UCSD-AML1 (cell line): ENCODE measurements around the gene SF3A2.
"Not testable (repeated sequence)": the region's sequence is repeated elsewhere in the genome, so short reads cannot be mapped to it uniquely, and the experiment has no call there.

ENCODE experiments used
- DNase-seq: peaks from one replicate; lab custom pipeline; 2025; ENCODE audit not compliant: unreplicated experiment; lab: John Stamatoyannopoulos, UW

The SF3A2 gene, protein sequence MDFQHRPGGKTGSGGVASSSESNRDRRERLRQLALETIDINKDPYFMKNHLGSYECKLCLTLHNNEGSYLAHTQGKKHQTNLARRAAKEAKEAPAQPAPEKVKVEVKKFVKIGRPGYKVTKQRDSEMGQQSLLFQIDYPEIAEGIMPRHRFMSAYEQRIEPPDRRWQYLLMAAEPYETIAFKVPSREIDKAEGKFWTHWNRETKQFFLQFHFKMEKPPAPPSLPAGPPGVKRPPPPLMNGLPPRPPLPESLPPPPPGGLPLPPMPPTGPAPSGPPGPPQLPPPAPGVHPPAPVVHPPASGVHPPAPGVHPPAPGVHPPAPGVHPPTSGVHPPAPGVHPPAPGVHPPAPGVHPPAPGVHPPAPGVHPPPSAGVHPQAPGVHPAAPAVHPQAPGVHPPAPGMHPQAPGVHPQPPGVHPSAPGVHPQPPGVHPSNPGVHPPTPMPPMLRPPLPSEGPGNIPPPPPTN

DNA sequence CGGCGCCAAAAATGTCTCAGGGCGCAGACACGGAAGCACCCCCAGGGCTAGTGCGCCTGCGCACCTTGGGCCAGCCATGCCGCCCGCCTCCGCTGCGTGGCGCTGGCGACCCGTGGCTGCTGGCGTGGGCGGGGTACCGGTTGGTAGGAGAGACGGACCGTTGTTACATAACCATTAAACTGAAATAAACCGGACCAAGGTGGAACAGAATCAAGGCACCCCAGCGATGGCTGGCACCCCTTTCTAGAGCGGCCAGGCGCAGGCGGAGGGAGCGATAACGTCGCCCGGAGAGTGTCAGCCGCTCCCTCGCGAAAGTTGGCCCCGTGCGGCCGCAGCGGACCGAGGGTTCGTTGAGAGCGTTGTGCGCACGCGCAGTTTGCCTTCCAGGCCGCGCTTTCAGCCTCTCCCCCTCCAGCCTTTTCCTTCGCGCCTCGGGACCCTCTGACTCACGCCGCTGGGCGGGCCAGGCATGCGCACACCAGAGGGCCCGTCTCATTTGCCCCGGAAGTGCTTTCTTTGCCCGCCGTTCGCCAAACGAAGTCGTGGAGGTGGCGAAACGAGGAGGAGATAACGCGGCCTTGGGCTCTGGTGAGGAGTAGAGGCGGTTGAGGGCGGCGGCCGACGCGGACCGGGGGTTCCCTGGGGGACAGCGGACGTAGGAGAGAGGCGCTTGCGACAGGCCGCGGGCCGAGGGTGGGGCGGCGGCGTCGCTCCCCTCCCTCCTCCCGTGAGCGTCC, at the start of gene SF3A2, which contains the start of gene PLEKHJ1:
SF3A2 (plus strand) TSS at position 511 of the 737 bp plus-strand sequence. CDS start 6,595 bp downstream, outside the sequence.
PLEKHJ1 (minus strand) TSS at position 16 of the 737 bp plus-strand sequence. CDS start 81 bp downstream, outside the sequence.
- DNase-seq: peak; percentile 98

DNA sequence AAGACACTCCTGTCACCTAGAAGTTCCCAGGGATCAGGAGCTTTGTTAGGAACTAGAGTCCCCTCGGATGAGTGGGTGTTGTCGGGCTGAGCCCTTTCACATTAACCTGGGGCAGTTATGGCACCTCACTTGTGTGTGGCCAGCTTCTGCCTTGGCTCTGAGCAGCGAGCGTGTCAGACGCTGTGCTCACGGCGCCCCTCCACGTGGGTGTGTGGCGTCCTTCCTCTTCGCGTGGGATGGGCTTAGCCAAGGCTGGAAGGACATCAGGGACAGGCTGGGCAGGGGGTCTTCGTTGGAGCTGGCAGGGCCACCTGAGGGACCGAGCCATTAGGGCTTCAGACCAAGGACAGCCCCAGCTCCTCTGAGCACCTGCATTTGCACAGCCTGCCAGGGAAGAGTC, 49.5 kb upstream of the SF3A2 start:
- no peak for DNase-seq

- no peak for DNase-seq
Measured at GRCh38 chr19:2188708-2189385, 47.8 kb upstream of the SF3A2 start.

- no peak for DNase-seq
Measured at GRCh38 chr19:2189880-2190279, 46.7 kb upstream of the SF3A2 start.

GRCh38 chr19:2190848-2191455, 45.7 kb upstream of the SF3A2 start:
- DNase-seq: no peak

DNA sequence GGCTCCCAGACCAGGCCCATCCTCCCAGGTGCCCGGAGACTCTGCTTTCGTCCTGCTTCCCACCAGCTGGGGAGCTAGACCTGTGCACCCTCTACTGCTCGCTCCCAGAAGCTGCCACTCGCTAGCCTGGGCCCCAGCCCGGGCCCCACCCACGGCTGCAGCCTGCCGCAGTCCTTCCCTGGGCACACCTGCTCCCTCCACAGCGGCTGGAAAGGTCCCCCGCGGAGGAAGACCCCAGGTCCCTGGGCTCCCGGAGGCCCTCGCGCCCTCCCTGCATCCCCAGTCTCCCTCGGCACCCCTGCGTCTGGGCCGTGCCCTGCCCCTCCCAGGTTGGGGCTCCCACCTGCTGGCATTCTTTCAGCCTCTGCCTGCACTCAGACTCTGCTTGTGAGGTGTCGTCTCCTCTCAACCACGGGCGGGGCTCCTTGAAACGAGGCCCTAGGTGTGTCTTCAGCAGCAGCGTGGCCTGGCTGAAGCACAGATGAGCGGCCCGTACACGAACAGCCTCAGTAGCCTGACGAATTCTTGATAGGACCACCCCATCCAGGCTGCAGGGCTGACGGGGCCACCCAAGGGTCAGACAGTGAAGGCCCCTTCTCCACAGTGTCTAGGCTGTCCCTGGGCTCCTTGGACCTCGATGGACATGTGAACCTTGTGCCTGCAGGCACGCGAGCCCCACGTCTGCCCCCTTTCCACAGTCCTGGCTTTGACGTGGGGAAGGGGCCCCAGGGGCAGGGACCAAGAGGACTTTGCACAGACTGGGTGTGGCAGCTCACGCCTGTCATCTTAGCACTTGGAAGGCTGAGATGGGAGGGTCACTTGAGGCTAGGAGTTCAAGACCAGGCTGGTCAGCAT, 44.9 kb upstream of the SF3A2 start:
- DNase-seq: no peak

DNA sequence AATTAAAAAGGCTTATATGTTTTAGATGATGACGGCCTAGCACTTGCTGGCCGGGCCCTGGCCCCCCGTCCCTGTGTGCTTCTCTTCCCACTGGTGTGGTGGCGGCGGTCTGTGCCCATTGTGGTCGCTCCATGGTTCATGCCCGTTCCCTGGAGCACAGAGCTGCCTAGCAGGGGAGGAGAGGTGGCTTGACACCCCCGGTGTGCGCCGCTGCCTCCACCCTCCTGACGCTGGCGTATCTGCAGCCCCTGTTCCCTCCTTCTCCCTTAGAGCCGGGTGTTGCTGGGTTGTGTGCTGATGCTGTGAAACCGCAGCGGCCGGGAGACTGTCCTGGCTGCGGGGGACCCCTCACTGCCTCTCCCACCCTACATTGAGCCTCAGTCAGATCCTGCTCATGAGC, 43.8 kb upstream of the SF3A2 start:
- DNase-seq: no peak

DNA sequence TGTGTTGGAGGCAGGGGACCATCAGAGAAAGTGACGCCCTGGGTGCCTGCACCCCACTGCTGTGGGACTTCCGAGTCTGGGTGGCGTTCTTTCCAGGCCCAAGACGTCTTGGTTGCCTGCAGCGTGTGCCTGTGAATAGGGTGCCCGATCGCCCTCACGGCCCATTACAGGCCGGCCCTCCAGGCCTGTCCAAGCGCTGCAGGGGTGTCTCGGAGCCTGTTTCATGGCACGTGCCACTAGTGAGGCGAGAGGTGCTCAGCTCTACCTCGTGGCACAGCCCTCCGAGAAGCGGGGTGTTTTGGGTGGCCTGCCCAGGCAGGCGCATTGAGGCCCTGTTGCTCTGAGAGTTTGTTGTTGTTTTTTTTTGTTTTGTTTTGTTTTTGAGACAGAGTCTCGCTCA, 42.8 kb upstream of the SF3A2 start:
- no peak for DNase-seq

GRCh38 chr19:2194513-2195078, 42.0 kb upstream of the SF3A2 start:
- no peak for DNase-seq

- DNase-seq: no peak
Measured at GRCh38 chr19:2195361-2195760, 41.3 kb upstream of the SF3A2 start.

DNA sequence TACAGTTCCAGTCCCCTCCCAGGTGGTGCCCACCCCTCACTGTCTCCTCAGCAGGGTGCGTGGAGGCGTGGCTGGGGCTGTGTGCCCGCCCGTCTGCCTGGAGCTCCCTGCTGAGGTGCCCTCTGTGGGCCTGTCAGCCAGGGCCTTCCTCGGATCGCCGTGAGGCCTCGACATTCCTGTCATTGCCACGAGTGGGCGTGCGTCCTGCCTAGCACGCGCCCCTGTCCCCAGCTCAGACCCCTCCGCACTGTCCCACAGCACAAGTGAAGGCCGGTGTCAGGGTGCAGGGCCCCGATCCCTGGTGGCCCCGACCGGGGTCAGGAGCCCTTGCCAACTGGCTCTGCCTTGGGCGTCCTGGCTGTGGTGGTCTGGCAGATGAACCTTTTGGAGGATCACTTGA, 40.7 kb upstream of the SF3A2 start:
- DNase-seq: no peak

DNA sequence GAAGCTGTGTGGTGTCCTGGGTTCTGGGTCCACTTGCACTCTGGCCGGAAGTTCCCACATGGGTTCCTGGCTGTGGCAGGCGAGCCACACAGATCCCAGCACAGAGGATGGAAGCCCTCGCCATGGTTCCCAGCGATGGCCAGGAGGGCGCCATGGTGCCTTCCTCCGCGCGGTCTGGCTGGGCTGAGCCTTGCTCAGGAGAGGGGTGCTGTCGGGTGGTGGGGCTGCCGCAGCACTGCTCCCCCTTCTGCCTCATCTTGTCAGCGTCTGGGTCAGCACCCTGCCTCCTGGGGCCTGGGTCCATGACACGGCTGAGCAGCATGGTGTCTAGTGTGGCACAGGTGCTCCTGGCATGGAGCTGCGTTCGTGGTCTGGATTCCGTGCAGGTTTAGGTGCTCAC, 39.4 kb upstream of the SF3A2 start:
- DNase-seq: no peak

GRCh38 chr19:2198317-2198716, 38.3 kb upstream of the SF3A2 start:
- DNase-seq: no peak

DNA sequence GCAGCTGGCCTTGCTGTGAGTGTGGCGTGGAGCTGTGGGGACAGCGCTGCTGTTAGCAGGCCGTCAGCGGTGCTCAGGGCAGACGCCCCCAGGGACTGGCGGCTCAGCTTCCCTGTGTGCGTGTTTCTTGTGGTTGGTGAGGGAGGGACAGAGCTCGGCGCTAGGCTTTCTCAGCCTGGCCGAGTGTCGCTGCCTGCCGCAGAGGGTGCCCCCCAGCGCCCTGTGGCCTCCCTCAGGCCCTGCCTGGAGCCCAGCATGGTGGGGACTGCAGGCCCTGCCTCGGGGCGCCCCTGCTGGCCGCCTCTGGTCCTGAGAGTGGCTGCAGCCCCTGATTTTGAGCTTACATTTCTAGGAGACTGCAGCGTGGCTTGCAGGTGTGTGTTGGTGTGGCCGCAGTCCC, 37.4 kb upstream of the SF3A2 start:
- DNase-seq: no peak

- no peak for DNase-seq
Measured at GRCh38 chr19:2199861-2200623, 36.6 kb upstream of the SF3A2 start.

DNA sequence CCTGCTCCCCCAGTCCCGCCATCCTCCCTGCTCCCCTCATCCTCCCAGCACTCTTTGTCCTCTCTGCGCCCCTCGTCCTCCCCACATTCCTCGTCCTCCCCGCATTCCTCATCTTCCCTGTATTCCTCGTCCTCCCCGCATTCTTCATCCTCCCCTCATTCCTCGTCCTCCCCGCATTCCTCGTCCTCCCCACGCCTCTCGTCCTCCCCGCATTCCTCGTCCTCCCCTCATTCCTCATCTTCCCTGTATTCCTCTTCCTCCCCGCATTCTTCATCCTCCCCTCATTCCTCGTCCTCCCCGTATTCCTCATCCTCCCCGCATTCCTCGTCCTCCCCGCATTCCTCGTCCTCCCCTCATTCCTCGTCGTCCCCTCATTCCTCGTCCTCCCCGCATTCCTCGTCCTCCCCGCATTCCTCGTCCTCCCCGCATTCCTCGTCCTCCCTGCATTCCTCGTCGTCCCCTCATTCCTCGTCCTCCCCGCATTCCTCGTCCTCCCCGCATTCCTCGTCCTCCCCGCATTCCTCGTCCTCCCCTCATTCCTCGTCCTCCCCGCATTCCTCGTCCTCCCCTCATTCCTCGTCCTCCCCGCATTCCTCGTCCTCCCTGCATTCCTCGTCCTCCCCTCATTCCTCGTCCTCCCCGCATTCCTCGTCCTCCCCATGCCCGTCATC, 35.9 kb upstream of the SF3A2 start:
- DNase-seq: not testable (repeated sequence)

GRCh38 chr19:2201473-2202148, 35.0 kb upstream of the SF3A2 start:
- DNase-seq: no peak

GRCh38 chr19:2202366-2202765, 34.3 kb upstream of the SF3A2 start:
- DNase-seq: no peak
